H1 (cell line): ENCODE measurements around the gene CAPS. TPM values are rescaled to one million over a fixed set of nuclear protein-coding genes. Genes with fewer than 3 reads are reported as not detected.
"Not testable (repeated sequence)": the region's sequence is repeated elsewhere in the genome, so short reads cannot be mapped to it uniquely, and the experiment has no call there.

Source experiments
- CTCF ChIA-PET: fragments of 300-600 bp; sonication (Branson Sonifier 250); formaldehyde crosslinking; loops from one replicate; lab custom pipeline; 2021; ENCODE audit not compliant: partially characterized antibody; lab: Charles Lee
- POLR2A ChIA-PET: fragments of 300-600 bp; sonication (Branson Sonifier 250); formaldehyde crosslinking; loops from one replicate; lab custom pipeline; 2021; ENCODE audit warnings: inconsistent platforms; ENCODE audit not compliant: partially characterized antibody; lab: Charles Lee
- DNase-seq, 2 experiments: peaks; one replicate each; pipeline versions ENCODE4 v3.0.0 to v3.0.0-alpha.2; 2010 to 2022; ENCODE audit warnings: low spot score in 2 of 2, low read depth in 1 of 2, mixed read lengths in 1 of 2
- FAIRE-seq: peaks from 2 replicates; lab custom pipeline; 2011; peaks lifted over from hg19 to GRCh38; lab: Jason Lieb, UNC
- H2AFZ ChIP-seq: 2 replicates; pipeline ENCODE4 v1.8.1; 2012; ENCODE audit warnings: low read length, inconsistent platforms
- H2AK5ac ChIP-seq: 2 replicates; pipeline ENCODE4 v1.6.1; 2013; ENCODE audit warnings: low read depth, low read length
- H2BK120ac ChIP-seq: replicated peaks from 2 replicates; pipeline ENCODE3; 2013; ENCODE audit warnings: low read depth, low read length, inconsistent platforms
- H2BK12ac ChIP-seq: 2 replicates; pipeline ENCODE4 v1.6.1; 2013; ENCODE audit warnings: low read depth, low read length
- H2BK15ac ChIP-seq: 2 replicates; pipeline ENCODE4 v1.6.1; 2013; ENCODE audit warnings: low read length
- H2BK20ac ChIP-seq: 2 replicates; pipeline ENCODE4 v1.6.1; 2013; ENCODE audit warnings: low read length
- H2BK5ac ChIP-seq: 2 replicates; pipeline ENCODE4 v1.6.1; 2013; ENCODE audit warnings: low read depth, low read length
- H3K14ac ChIP-seq: 2 replicates; pipeline ENCODE4 v1.6.1; 2013; ENCODE audit warnings: inconsistent platforms; ENCODE audit not compliant: insufficient read length
- H3K18ac ChIP-seq: 2 replicates; pipeline ENCODE4 v1.6.1; 2013; ENCODE audit warnings: low read length; ENCODE audit errors: extremely low read depth
- H3K23ac ChIP-seq: 2 replicates; pipeline ENCODE4 v1.6.1; 2013; ENCODE audit warnings: inconsistent platforms; ENCODE audit not compliant: insufficient read length
- H3K23me2 ChIP-seq: 2 replicates; pipeline ENCODE4 v1.6.1; 2013; ENCODE audit warnings: low read depth, low read length
- H3K27ac ChIP-seq: 2 replicates; pipeline ENCODE4 v1.6.1; 2011; ENCODE audit warnings: low read depth, low read length, inconsistent platforms
- H3K27me3 ChIP-seq, 4 experiments: replicated peaks in 1 of 4; 1 replicate in 1 of 4; 2 replicates in 3 of 4; pipeline versions ENCODE4 v1.6.1 to v1.8.1; 2011 to 2013; ENCODE audit warnings: low read length in 3 of 4, mild to moderate bottlenecking in 3 of 4, inconsistent platforms in 2 of 4, mixed read lengths in 2 of 4, moderate library complexity in 1 of 4; ENCODE audit not compliant: control insufficient read depth in 3 of 4, insufficient read depth in 3 of 4; ENCODE audit errors: extremely low read depth in 1 of 4
- H3K36me3 ChIP-seq, 4 experiments: 2 replicates each; pipeline versions ENCODE4 v1.6.1 to v1.8.1; 2011 to 2013; ENCODE audit warnings: mild to moderate bottlenecking in 4 of 4, low read length in 3 of 4, moderate library complexity in 2 of 4, control low read depth in 1 of 4, inconsistent platforms in 1 of 4; ENCODE audit not compliant: insufficient read depth in 4 of 4, control insufficient read depth in 2 of 4
- H3K4ac ChIP-seq: replicated peaks from 2 replicates; pipeline ENCODE3; 2013; ENCODE audit warnings: low read length, low read depth, mixed read lengths, inconsistent platforms; ENCODE audit not compliant: insufficient read length
- H3K4me1 ChIP-seq, 4 experiments: replicated peaks in 1 of 4; 1 replicate in 1 of 4; 2 replicates in 3 of 4; pipeline versions ENCODE4 v1.6.1 to v1.8.1; 2011 to 2013; ENCODE audit warnings: low read length in 3 of 4, inconsistent platforms in 2 of 4, mixed read lengths in 1 of 4; ENCODE audit not compliant: insufficient read depth in 4 of 4, control insufficient read depth in 3 of 4
- H3K4me2 ChIP-seq, 2 experiments: 2 replicates each; pipeline versions ENCODE4 v1.6.1 to v1.8.1; 2011 to 2013; ENCODE audit warnings: low read depth in 2 of 2, low read length in 2 of 2, control low read depth in 1 of 2, inconsistent platforms in 1 of 2, mild to moderate bottlenecking in 1 of 2; ENCODE audit not compliant: insufficient read depth in 1 of 2
- H3K4me3 ChIP-seq, 4 experiments: fragments of 200-600, 300-600 bp in 1 of 4; sonication (generic), shearing (Covaris generic), sonication (Bioruptor Twin) in 1 of 4; 2 replicates each; pipeline versions ENCODE4 v1.5.1 to v1.8.1; 2011 to 2016; ENCODE audit warnings: low read length in 4 of 4, low read depth in 3 of 4, control low read depth in 2 of 4, inconsistent platforms in 2 of 4, mild to moderate bottlenecking in 2 of 4, mixed read lengths in 1 of 4, moderate library complexity in 1 of 4; ENCODE audit not compliant: insufficient read depth in 2 of 4; ENCODE audit errors: extremely low read depth in 1 of 4
- H3K56ac ChIP-seq: replicated peaks from 2 replicates; pipeline ENCODE3; 2013; ENCODE audit warnings: low read depth, mild to moderate bottlenecking, mixed read lengths, low read length, inconsistent platforms; ENCODE audit not compliant: insufficient read length
- H3K79me1 ChIP-seq: 2 replicates; pipeline ENCODE4 v1.6.1; 2013; ENCODE audit warnings: low read depth, low read length, control low read depth
- H3K79me2 ChIP-seq, 2 experiments: 2 replicates each; pipeline versions ENCODE4 v1.6.1 to v1.8.1; 2012 to 2013; ENCODE audit warnings: low read length in 2 of 2, mild to moderate bottlenecking in 2 of 2, inconsistent platforms in 1 of 2; ENCODE audit not compliant: insufficient read depth in 2 of 2, control insufficient read depth in 1 of 2
- H3K9ac ChIP-seq, 4 experiments: replicated peaks in 1 of 4; 1 replicate in 1 of 4; 2 replicates in 3 of 4; pipeline versions ENCODE4 v1.6.1 to v1.8.1; 2011 to 2013; ENCODE audit warnings: low read depth in 3 of 4, low read length in 3 of 4, control low read depth in 2 of 4, mild to moderate bottlenecking in 2 of 4, moderate library complexity in 2 of 4, inconsistent platforms in 1 of 4; ENCODE audit errors: extremely low read depth in 1 of 4
- H3K9me3 ChIP-seq, 2 experiments: 2 replicates each; pipeline versions ENCODE4 v1.6.1 to v1.8.1; 2012 to 2013; ENCODE audit warnings: mild to moderate bottlenecking in 2 of 2, moderate library complexity in 2 of 2, control low read depth in 1 of 2, inconsistent platforms in 1 of 2, low read depth in 1 of 2, low read length in 1 of 2, mixed read lengths in 1 of 2; ENCODE audit not compliant: insufficient read depth in 2 of 2
- H4K20me1 ChIP-seq, 2 experiments: replicated peaks in 1 of 2; 2 replicates each; pipeline versions ENCODE3 to v1.8.1; 2011 to 2013; ENCODE audit warnings: inconsistent platforms in 2 of 2, low read length in 2 of 2, mild to moderate bottlenecking in 1 of 2; ENCODE audit not compliant: insufficient read depth in 2 of 2, control insufficient read depth in 1 of 2
- H4K5ac ChIP-seq: 2 replicates; pipeline ENCODE4 v1.6.1; 2013; ENCODE audit warnings: low read length, low read depth, mixed read lengths, inconsistent platforms; ENCODE audit not compliant: insufficient read length
- H4K8ac ChIP-seq: 2 replicates; pipeline ENCODE4 v1.8.0; 2013; ENCODE audit warnings: mild to moderate bottlenecking, moderate library complexity, low read length, inconsistent platforms; ENCODE audit not compliant: insufficient read depth; ENCODE audit errors: extremely low read depth
- H4K91ac ChIP-seq: replicated peaks from 2 replicates; pipeline ENCODE3; 2013; ENCODE audit warnings: low read length, mixed read lengths, inconsistent platforms; ENCODE audit not compliant: insufficient read length
- WGBS, 2 experiments: shearing (Covaris generic) in 1 of 2; methylation state at CpG; one replicate each; pipeline versions ENCODE4 v1.1.6 to v1.1.7; 2013 to 2015; ENCODE audit warnings: low lambda C conversion rate in 2 of 2, mixed read lengths in 2 of 2, inconsistent platforms in 1 of 2, low coverage in 1 of 2, missing lambda C conversion rate in 1 of 2; ENCODE audit not compliant: insufficient replicate concordance in 2 of 2, insufficient coverage in 1 of 2, insufficient read length in 1 of 2; ENCODE audit errors: extremely low coverage in 1 of 2, missing lambda C conversion rate in 1 of 2; 5-methylcytosine and 5-hydroxymethylcytosine counted together
- polyA plus RNA-seq, 7 experiments: library from polyadenylated mRNA; depleted of rRNA in 3 of 7; stranded (reverse) in 5 of 7; unstranded in 2 of 7; fragments of >200 nt in 5 of 7; fragments of 200-250 nt in 2 of 7; gene quantifications; 1 replicate in 5 of 7; 2 replicates in 1 of 7; 4 replicates in 1 of 7; pipeline versions ENCODE4 v1.2.1 to v1.2.3, GENCODE V29; 2011 to 2013; ENCODE audit warnings: missing spikeins in 2 of 7, mixed read lengths in 2 of 7
- total RNA-seq: library from RNA; stranded (reverse); fragmentation: NEBNext Ultra II Directional; extraction: Animal tissue kit (Norgen Biotek cat#: 25700); gene quantifications from 2 replicates; pipeline ENCODE4 v1.2.1, GENCODE V29; 2021

Gene CAPS
- total and polyA plus RNA-seq, 2 of the 8 experiments (the other 6 are each of a cell fraction or from before 2014, with no cell fraction given), result 2.1 to 2.4 TPM

- not testable (repeated sequence) for H2AFZ ChIP-seq, H4K91ac ChIP-seq, H2BK15ac ChIP-seq, H2BK5ac ChIP-seq, FAIRE-seq, H3K56ac ChIP-seq, H3K27ac ChIP-seq, H2BK12ac ChIP-seq, H4K8ac ChIP-seq, H3K9ac ChIP-seq, H4K20me1 ChIP-seq, H3K14ac ChIP-seq, H3K18ac ChIP-seq, H2BK120ac ChIP-seq, H3K23me2 ChIP-seq, H2BK20ac ChIP-seq, H3K79me2 ChIP-seq, DNase-seq, H3K36me3 ChIP-seq, H3K79me1 ChIP-seq, H3K27me3 ChIP-seq, H3K9me3 ChIP-seq, H2AK5ac ChIP-seq, H3K23ac ChIP-seq, H3K4me2 ChIP-seq, H4K5ac ChIP-seq, H3K4ac ChIP-seq, H3K4me3 ChIP-seq
- POLR2A ChIA-PET, result interaction anchor here (1.0 to 3.1 kb wide), 3 partner anchors 8 to 56 kb away, joined by 3 to 13 read pairs (median 6); partner anchors contain the start of genes NDUFA11 and VMAC
- H3K4me1 ChIP-seq, result peaks cover 0 to 17% (median 6%) of the 10 kb centered on the region in 4 experiments; a peak in 6 of 7 replicates
- CTCF ChIA-PET, result interaction anchor here (0.6 to 1.4 kb wide), 5 partner anchors 13 to 101 kb away, joined by 3 to 7 read pairs (median 5); no protein-coding TSS in a partner anchor
- 81% methylated on average over 11 of the region's 11 CpGs; no CpG with 5 or more reads in 1 of the 2 experiments for WGBS, 2 experiments
Measured at GRCh38 chr19:5884065-5884811, 29.8 kb upstream of the CAPS start.
